Lower leg skin (tissue), 3 donors: ENCODE measurements around the gene YPEL4.

ENCODE experiments used
- POLR2A ChIP-seq, 2 donors: fragments of 450-650 bp; IDR thresholded peaks; one replicate each; pipeline ENCODE4 v1.6.1; 2016 to 2017; ENCODE audit warnings: antibody characterized with exemption in 2 of 2, mild to moderate bottlenecking in 1 of 2, moderate library complexity in 1 of 2
- TF ChIP-seq, protein P1 (sequence below), 3 donors: fragments of 450-650 bp; IDR thresholded peaks; one replicate each; pipeline ENCODE4 v1.5.1; 2016; ENCODE audit warnings: antibody characterized with exemption in 3 of 3, mild to moderate bottlenecking in 3 of 3, moderate library complexity in 2 of 3

DNA sequence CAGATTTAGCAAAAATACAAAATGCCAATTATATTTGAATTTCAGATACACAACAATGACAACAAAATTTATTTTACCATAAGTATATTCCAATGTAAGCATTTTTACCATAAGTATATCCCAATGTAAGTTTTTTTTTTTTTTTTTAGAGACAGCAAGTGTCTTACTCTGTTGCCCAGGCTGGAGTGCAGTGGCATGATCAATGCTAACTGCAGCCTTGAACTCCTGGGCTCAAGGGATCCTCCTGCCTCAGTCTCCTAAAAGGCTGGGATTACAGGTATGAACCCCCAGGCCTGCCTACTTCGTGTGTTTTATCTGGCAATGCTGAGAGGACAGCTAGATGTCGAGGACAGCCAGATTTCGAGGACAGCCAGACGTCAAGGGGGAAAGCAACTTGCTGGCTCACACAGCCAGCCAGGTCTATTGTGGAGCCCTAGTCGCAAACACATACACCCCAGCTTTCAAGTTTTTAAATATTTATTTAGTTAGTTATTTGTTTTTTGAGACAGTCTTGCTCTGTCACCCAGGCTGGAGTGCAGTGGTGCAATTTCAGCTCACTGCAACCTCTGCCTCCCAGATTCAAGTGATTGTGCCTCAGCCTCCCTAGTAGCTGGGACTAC is 53.3 kb downstream of the YPEL4 start:
- TF ChIP-seq, protein P1, sequence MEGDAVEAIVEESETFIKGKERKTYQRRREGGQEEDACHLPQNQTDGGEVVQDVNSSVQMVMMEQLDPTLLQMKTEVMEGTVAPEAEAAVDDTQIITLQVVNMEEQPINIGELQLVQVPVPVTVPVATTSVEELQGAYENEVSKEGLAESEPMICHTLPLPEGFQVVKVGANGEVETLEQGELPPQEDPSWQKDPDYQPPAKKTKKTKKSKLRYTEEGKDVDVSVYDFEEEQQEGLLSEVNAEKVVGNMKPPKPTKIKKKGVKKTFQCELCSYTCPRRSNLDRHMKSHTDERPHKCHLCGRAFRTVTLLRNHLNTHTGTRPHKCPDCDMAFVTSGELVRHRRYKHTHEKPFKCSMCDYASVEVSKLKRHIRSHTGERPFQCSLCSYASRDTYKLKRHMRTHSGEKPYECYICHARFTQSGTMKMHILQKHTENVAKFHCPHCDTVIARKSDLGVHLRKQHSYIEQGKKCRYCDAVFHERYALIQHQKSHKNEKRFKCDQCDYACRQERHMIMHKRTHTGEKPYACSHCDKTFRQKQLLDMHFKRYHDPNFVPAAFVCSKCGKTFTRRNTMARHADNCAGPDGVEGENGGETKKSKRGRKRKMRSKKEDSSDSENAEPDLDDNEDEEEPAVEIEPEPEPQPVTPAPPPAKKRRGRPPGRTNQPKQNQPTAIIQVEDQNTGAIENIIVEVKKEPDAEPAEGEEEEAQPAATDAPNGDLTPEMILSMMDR (IDR thresholded peaks at IDR 0.05) = no peak
- TF ChIP-seq POLR2A (IDR thresholded peaks at IDR 0.05) = no peak
